ENCODE measurements around the gene EFHD2. TPM values are rescaled to one million over a fixed set of nuclear protein-coding genes. Genes with fewer than 3 reads are reported as not detected.

EFHD2 gene
- total RNA-seq, 1 experiment from 2014 or later, result 192 TPM

- no peaks in the 10 kb centered on the region for H3K79me2 ChIP-seq (ENCODE audit: low read length)
- ChIA-PET POLR2A (ENCODE audit: unreplicated experiment) (no interaction called here), CTCF (no interaction called here)
- no peak for ATAC-seq
- no peak overlapping the region for H3K27ac ChIP-seq (ENCODE audit: low read length)
- intact Hi-C loops (cut with micrococcal nuclease), result no loop called here
- H3K27me3 ChIP-seq (ENCODE audit: low read length), result no peaks in the 10 kb centered on the region
- no peaks in the 10 kb centered on the region for H3K4me1 ChIP-seq (ENCODE audit: insufficient read depth, low read length)
- BruUV-seq (replicated peaks), result no TSS peak
- H3K9me2 ChIP-seq (replicated peaks; ENCODE audit: low read length), result no peaks in the 10 kb centered on the region
- H3K4me2 ChIP-seq (ENCODE audit: low read length), result no peak overlapping the region
- no peaks in the 10 kb centered on the region for H3K9me3 ChIP-seq (ENCODE audit: low read length)
- H3K4me3 ChIP-seq (ENCODE audit: low read length), result no peak overlapping the region
- TF ChIP-seq EZH2 (IDR thresholded peaks at IDR 0.05; ENCODE audit: low read length, unreplicated experiment) (no peak), CTCF (conservative IDR thresholded peaks at IDR 0.05; ENCODE audit: low read depth, low read length) (no peak), EZH2phosphoT487 (IDR thresholded peaks at IDR 0.05; ENCODE audit: borderline replicate concordance, low read length) (no peak)
- no peak for DNase-seq
- no peaks in the 10 kb centered on the region for H3K36me3 ChIP-seq (ENCODE audit: low read depth, low read length)
- H3K9ac ChIP-seq (ENCODE audit: low read length), result no peak overlapping the region
- no peaks in the 10 kb centered on the region for H4K20me1 ChIP-seq (ENCODE audit: low read length)
- H2AFZ ChIP-seq (ENCODE audit: low read length), result no peak overlapping the region
- H3F3A ChIP-seq (ENCODE audit: low read length, unreplicated experiment), result no peaks in the 10 kb centered on the region
Observed at GRCh38 chr1:15440357-15440756, 30.7 kb downstream of the EFHD2 start.

GRCh38 chr1:15441247-15441646, 31.6 kb downstream of the EFHD2 start:
- Histone ChIP-seq H3K9ac (ENCODE audit: low read length) (no peak overlapping the region), H3K27ac (ENCODE audit: low read length) (no peak overlapping the region), H3F3A (ENCODE audit: low read length, unreplicated experiment) (no peaks in the 10 kb centered on the region), H3K27me3 (ENCODE audit: low read length) (no peaks in the 10 kb centered on the region), H3K4me3 (ENCODE audit: low read length) (no peak overlapping the region), H3K36me3 (ENCODE audit: low read depth, low read length) (no peaks in the 10 kb centered on the region), H3K4me1 (ENCODE audit: insufficient read depth, low read length) (no peaks in the 10 kb centered on the region), H3K9me2 (replicated peaks; ENCODE audit: low read length) (no peaks in the 10 kb centered on the region), H2AFZ (ENCODE audit: low read length) (no peak overlapping the region), H4K20me1 (ENCODE audit: low read length) (no peaks in the 10 kb centered on the region), H3K79me2 (ENCODE audit: low read length) (no peaks in the 10 kb centered on the region), H3K9me3 (ENCODE audit: low read length) (no peaks in the 10 kb centered on the region), H3K4me2 (ENCODE audit: low read length) (no peak overlapping the region)
- ChIA-PET CTCF (no interaction called here), POLR2A (ENCODE audit: unreplicated experiment) (no interaction called here)
- DNase-seq (no peak), ATAC-seq (no peak)
- BruUV-seq (replicated peaks), result no TSS peak
- intact Hi-C loops (cut with micrococcal nuclease), result no loop called here
- TF ChIP-seq EZH2phosphoT487 (IDR thresholded peaks at IDR 0.05; ENCODE audit: borderline replicate concordance, low read length), result no peak
- no peak for TF ChIP-seq EZH2 (IDR thresholded peaks at IDR 0.05; ENCODE audit: low read length, unreplicated experiment)
- TF ChIP-seq CTCF (conservative IDR thresholded peaks at IDR 0.05; ENCODE audit: low read depth, low read length), result no peak

- intact Hi-C loops (cut with micrococcal nuclease), result no loop called here
- POLR2A ChIA-PET (ENCODE audit: unreplicated experiment), result no interaction called here
Observed at GRCh38 chr1:15442119-15442518, 32.4 kb downstream of the EFHD2 start.

More at GRCh38 chr1:15442119-15442518, 32.4 kb downstream of the EFHD2 start:
- DNase-seq (no peak), ATAC-seq (no peak)
- BruUV-seq (replicated peaks), result no TSS peak
- H4K20me1 ChIP-seq (ENCODE audit: low read length), result no peaks in the 10 kb centered on the region
- H2AFZ ChIP-seq (ENCODE audit: low read length), result no peak overlapping the region
- no peaks in the 10 kb centered on the region for H3K9me2 ChIP-seq (replicated peaks; ENCODE audit: low read length)
- no peak overlapping the region for H3K4me3 ChIP-seq (ENCODE audit: low read length)
- H3K79me2 ChIP-seq (ENCODE audit: low read length), result no peaks in the 10 kb centered on the region
- CTCF ChIA-PET, result no interaction called here
- no peak for TF ChIP-seq EZH2 (IDR thresholded peaks at IDR 0.05; ENCODE audit: low read length, unreplicated experiment)
- TF ChIP-seq EZH2phosphoT487 (IDR thresholded peaks at IDR 0.05; ENCODE audit: borderline replicate concordance, low read length), result no peak
- no peak for TF ChIP-seq CTCF (conservative IDR thresholded peaks at IDR 0.05; ENCODE audit: low read depth, low read length)
- no peak overlapping the region for H3K4me2 ChIP-seq (ENCODE audit: low read length)
- no peak overlapping the region for H3K9ac ChIP-seq (ENCODE audit: low read length)
- no peaks in the 10 kb centered on the region for H3K27me3 ChIP-seq (ENCODE audit: low read length)
- no peaks in the 10 kb centered on the region for H3F3A ChIP-seq (ENCODE audit: low read length, unreplicated experiment)
- no peaks in the 10 kb centered on the region for H3K4me1 ChIP-seq (ENCODE audit: insufficient read depth, low read length)
- H3K9me3 ChIP-seq (ENCODE audit: low read length), result no peaks in the 10 kb centered on the region
- no peaks in the 10 kb centered on the region for H3K36me3 ChIP-seq (ENCODE audit: low read depth, low read length)
- H3K27ac ChIP-seq (ENCODE audit: low read length), result no peak overlapping the region
